Mucosa of gallbladder (tissue), 1 donor: ENCODE measurements around the gene EFR3B. TPM values are rescaled to one million over a fixed set of nuclear protein-coding genes. Genes with fewer than 3 reads are reported as not detected.
"Not testable (repeated sequence)": the region's sequence is repeated elsewhere in the genome, so short reads cannot be mapped to it uniquely, and the experiment has no call there.

ENCODE experiments used
- DNase-seq: peaks from one replicate; pipeline ENCODE4 v3.0.0-alpha.2; 2020; ENCODE audit warnings: low spot score
- total RNA-seq: library from RNA; stranded (reverse); gene quantifications from one replicate; pipeline ENCODE4 v1.2.1, GENCODE V29; 2021
- donor health status: DM: no; HTN: no; CAD: no.

The EFR3B gene
- total RNA-seq, 1 donor from 2014 or later: 1.8 TPM

- no peak for DNase-seq
Observed at GRCh38 chr2:25071966-25072365, 30.1 kb downstream of the EFR3B start.

GRCh38 chr2:25072606-25073005 lies 30.7 kb downstream of the EFR3B start:
- DNase-seq: no peak

- DNase-seq: no peak
Observed at GRCh38 chr2:25073025-25073424, 31.1 kb downstream of the EFR3B start.

- no peak for DNase-seq
Observed at GRCh38 chr2:25073914-25074313, 32.0 kb downstream of the EFR3B start.

GRCh38 chr2:25074826-25075225 lies 33.0 kb downstream of the EFR3B start:
- no peak for DNase-seq

- DNase-seq: no peak
Observed at GRCh38 chr2:25076749-25077148, 34.9 kb downstream of the EFR3B start.

GRCh38 chr2:25077789-25078169 lies 35.9 kb downstream of the EFR3B start:
- no peak for DNase-seq

- no peak for DNase-seq
Observed at GRCh38 chr2:25078170-25079049, 36.5 kb downstream of the EFR3B start.

- no peak for DNase-seq
Observed at GRCh38 chr2:25079050-25079635, 37.3 kb downstream of the EFR3B start.

- no peak for DNase-seq
Observed at GRCh38 chr2:25081237-25081790, 39.4 kb downstream of the EFR3B start.

- no peak for DNase-seq
Observed at GRCh38 chr2:25082002-25082622, 40.2 kb downstream of the EFR3B start.

- no peak for DNase-seq
Observed at GRCh38 chr2:25085761-25086560, 44.1 kb downstream of the EFR3B start.

GRCh38 chr2:25088817-25089516 lies 47.1 kb downstream of the EFR3B start:
- no peak for DNase-seq

GRCh38 chr2:25089605-25090315 lies 47.9 kb downstream of the EFR3B start:
- no peak for DNase-seq

GRCh38 chr2:25090801-25091200 lies 48.9 kb downstream of the EFR3B start:
- DNase-seq: no peak

- DNase-seq: no peak
Observed at GRCh38 chr2:25091265-25091664, 49.4 kb downstream of the EFR3B start.

- DNase-seq: no peak
Observed at GRCh38 chr2:25098056-25098455, 56.2 kb downstream of the EFR3B start.

GRCh38 chr2:25098670-25099486 lies 57.0 kb downstream of the EFR3B start:
- peak; percentile 40 for DNase-seq

- DNase-seq: not testable (repeated sequence)
Observed at GRCh38 chr2:25102352-25102751, 60.5 kb downstream of the EFR3B start.
